ENCODE data around the gene MGMT. TPM values are rescaled to one million over a fixed set of nuclear protein-coding genes. Genes with fewer than 3 reads are reported as not detected.

The MGMT gene
- total RNA-seq, 1 experiment from 2014 or later: 11.5 TPM

DNA sequence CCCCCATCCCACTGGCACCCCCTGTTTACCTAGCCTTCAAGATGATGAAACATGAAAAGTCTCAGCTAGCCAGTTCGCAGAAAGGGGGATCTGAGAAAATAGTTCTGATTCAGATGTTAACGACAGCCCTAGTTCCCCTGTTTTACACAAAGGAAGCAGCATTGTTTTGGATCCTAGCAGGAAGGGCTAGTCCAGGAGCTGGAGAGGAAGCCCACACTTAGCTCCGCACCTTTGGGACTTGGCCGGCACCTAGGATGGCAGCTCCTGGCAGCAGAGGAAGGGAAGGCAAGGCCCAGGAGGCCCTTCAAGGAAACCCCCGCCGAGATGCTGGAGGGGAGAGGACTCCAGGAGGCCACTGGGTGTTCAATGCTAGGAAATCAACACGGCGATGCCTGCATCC, 29.0 kb upstream of the MGMT start:
- ChIA-PET CTCF (no interaction called here), POLR2A (no interaction called here), RAD21 (ENCODE audit: low non-redundant PET in 1 of 2, low total read pairs in 2 of 2, uncharacterized antibody in 2 of 2, unreplicated experiment in 2 of 2) (no interaction called here)
- H3K4me3 ChIP-seq (replicated peaks in 1 of 2; ENCODE audit: low read depth in 1 of 2, low read length in 2 of 2): no peak overlapping the region
- H3K36me3 ChIP-seq (ENCODE audit: control insufficient read depth in 1 of 2, insufficient read depth in 2 of 2, low read length in 2 of 2): no peaks in the 10 kb centered on the region
- H3K9me3 ChIP-seq (ENCODE audit: control insufficient read depth in 1 of 2, insufficient read depth in 1 of 2, low read depth in 1 of 2, low read length in 2 of 2): peaks cover 13 to 16% of the 10 kb centered on the region in 2 experiments; a peak in 2 of 4 replicates
- H3K9ac ChIP-seq (ENCODE audit: low read length): no peak overlapping the region
- H3K9me2 ChIP-seq (ENCODE audit: insufficient read depth): no peaks in the 10 kb centered on the region
- no peak overlapping the region for H3K27ac ChIP-seq (ENCODE audit: low read depth, low read length)
- no peaks in the 10 kb centered on the region for H4K20me1 ChIP-seq (ENCODE audit: insufficient read depth)
- no peaks in the 10 kb centered on the region for H3K4me1 ChIP-seq (ENCODE audit: control insufficient read depth in 1 of 2, insufficient read depth in 2 of 2, low read length in 2 of 2)
- H3K27me3 ChIP-seq (ENCODE audit: insufficient read depth, low read length): no peaks in the 10 kb centered on the region
- H3K79me2 ChIP-seq (ENCODE audit: insufficient read depth, low read length): no peaks in the 10 kb centered on the region
- no peak for DNase-seq (ENCODE audit: low read depth, low spot score)
- H2AFZ ChIP-seq (ENCODE audit: low read depth, low read length, poor library complexity, severe bottlenecking): no peak overlapping the region
- TF ChIP-seq YY1 (IDR thresholded peaks at IDR 0.05; ENCODE audit: extremely low read depth, insufficient replicate concordance, low read depth, low read length): no peak
- TF ChIP-seq, protein P1, sequence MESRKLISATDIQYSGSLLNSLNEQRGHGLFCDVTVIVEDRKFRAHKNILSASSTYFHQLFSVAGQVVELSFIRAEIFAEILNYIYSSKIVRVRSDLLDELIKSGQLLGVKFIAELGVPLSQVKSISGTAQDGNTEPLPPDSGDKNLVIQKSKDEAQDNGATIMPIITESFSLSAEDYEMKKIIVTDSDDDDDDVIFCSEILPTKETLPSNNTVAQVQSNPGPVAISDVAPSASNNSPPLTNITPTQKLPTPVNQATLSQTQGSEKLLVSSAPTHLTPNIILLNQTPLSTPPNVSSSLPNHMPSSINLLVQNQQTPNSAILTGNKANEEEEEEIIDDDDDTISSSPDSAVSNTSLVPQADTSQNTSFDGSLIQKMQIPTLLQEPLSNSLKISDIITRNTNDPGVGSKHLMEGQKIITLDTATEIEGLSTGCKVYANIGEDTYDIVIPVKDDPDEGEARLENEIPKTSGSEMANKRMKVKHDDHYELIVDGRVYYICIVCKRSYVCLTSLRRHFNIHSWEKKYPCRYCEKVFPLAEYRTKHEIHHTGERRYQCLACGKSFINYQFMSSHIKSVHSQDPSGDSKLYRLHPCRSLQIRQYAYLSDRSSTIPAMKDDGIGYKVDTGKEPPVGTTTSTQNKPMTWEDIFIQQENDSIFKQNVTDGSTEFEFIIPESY (IDR thresholded peaks at IDR 0.05; ENCODE audit: extremely low read depth, insufficient replicate concordance, low read length): no peak
- no peak for TF ChIP-seq ELF1 (IDR thresholded peaks at IDR 0.05; ENCODE audit: borderline replicate concordance, low read depth)
- TF ChIP-seq SP1 (IDR thresholded peaks at IDR 0.05; ENCODE audit: low read depth): no peak
- TF ChIP-seq POLR2AphosphoS5 (IDR thresholded peaks at IDR 0.05; ENCODE audit: low read depth, low read length): no peak
- TF ChIP-seq, protein P2, sequence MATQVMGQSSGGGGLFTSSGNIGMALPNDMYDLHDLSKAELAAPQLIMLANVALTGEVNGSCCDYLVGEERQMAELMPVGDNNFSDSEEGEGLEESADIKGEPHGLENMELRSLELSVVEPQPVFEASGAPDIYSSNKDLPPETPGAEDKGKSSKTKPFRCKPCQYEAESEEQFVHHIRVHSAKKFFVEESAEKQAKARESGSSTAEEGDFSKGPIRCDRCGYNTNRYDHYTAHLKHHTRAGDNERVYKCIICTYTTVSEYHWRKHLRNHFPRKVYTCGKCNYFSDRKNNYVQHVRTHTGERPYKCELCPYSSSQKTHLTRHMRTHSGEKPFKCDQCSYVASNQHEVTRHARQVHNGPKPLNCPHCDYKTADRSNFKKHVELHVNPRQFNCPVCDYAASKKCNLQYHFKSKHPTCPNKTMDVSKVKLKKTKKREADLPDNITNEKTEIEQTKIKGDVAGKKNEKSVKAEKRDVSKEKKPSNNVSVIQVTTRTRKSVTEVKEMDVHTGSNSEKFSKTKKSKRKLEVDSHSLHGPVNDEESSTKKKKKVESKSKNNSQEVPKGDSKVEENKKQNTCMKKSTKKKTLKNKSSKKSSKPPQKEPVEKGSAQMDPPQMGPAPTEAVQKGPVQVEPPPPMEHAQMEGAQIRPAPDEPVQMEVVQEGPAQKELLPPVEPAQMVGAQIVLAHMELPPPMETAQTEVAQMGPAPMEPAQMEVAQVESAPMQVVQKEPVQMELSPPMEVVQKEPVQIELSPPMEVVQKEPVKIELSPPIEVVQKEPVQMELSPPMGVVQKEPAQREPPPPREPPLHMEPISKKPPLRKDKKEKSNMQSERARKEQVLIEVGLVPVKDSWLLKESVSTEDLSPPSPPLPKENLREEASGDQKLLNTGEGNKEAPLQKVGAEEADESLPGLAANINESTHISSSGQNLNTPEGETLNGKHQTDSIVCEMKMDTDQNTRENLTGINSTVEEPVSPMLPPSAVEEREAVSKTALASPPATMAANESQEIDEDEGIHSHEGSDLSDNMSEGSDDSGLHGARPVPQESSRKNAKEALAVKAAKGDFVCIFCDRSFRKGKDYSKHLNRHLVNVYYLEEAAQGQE (IDR thresholded peaks at IDR 0.05; ENCODE audit: low read depth): no peak
- TF ChIP-seq SIN3A (IDR thresholded peaks at IDR 0.05; ENCODE audit: low read depth): no peak
- TF ChIP-seq, protein P3, sequence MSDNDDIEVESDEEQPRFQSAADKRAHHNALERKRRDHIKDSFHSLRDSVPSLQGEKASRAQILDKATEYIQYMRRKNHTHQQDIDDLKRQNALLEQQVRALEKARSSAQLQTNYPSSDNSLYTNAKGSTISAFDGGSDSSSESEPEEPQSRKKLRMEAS (IDR thresholded peaks at IDR 0.05): no peak
- intact Hi-C loops (cut with micrococcal nuclease): no loop called here
- no peak overlapping the region for H3K4me2 ChIP-seq (ENCODE audit: low read length)
- BruUV-seq (replicated peaks): no TSS peak
- no peak for ATAC-seq
